ENCODE results near the gene HMGXB4. TPM values are rescaled to one million over a fixed set of nuclear protein-coding genes. Genes with fewer than 3 reads are reported as not detected.
"Not testable (repeated sequence)": the region's sequence is repeated elsewhere in the genome, so short reads cannot be mapped to it uniquely, and the experiment has no call there.

HMGXB4 gene
- total RNA-seq, 1 donor from 2014 or later, result 18.0 TPM

DNA sequence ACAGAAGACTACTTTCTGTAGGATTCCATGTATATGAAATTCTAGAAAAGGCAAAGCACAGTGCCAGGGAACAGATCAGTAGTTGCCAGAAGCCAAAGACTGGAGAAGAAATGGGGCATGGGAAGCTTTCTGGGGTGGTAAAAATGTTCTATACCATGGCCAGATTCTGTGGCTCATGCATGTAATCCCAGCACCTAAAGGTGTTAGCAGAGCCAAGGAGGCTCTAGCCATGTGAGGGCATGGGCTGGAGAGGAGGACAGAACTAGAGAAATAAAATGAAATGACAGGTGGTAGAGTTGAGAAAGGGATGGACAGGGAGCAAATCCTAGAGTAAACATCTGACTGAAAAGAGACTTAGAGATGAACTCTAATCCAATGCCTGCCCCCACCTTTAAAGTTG, 26.9 kb upstream of the HMGXB4 start:
- H3K27ac Mint-ChIP-seq (ENCODE audit: unreplicated experiment), result no peak overlapping the region
- H3K9me3 Mint-ChIP-seq (ENCODE audit: low read depth), result peaks cover 7% of the 10 kb centered on the region
- no peaks in the 10 kb centered on the region for H3K36me3 Mint-ChIP-seq (ENCODE audit: low read depth)
- TF ChIP-seq, protein P1, sequence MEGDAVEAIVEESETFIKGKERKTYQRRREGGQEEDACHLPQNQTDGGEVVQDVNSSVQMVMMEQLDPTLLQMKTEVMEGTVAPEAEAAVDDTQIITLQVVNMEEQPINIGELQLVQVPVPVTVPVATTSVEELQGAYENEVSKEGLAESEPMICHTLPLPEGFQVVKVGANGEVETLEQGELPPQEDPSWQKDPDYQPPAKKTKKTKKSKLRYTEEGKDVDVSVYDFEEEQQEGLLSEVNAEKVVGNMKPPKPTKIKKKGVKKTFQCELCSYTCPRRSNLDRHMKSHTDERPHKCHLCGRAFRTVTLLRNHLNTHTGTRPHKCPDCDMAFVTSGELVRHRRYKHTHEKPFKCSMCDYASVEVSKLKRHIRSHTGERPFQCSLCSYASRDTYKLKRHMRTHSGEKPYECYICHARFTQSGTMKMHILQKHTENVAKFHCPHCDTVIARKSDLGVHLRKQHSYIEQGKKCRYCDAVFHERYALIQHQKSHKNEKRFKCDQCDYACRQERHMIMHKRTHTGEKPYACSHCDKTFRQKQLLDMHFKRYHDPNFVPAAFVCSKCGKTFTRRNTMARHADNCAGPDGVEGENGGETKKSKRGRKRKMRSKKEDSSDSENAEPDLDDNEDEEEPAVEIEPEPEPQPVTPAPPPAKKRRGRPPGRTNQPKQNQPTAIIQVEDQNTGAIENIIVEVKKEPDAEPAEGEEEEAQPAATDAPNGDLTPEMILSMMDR (IDR thresholded peaks at IDR 0.05), result no peak
- H3K4me3 Mint-ChIP-seq (ENCODE audit: unreplicated experiment), result no peak overlapping the region
- H3K4me1 Mint-ChIP-seq (ENCODE audit: low read depth), result no peaks in the 10 kb centered on the region
- no peak for DNase-seq (ENCODE audit: low spot score)
- peaks cover 65% of the 10 kb centered on the region for H3K27me3 Mint-ChIP-seq (ENCODE audit: low read depth)

DNA sequence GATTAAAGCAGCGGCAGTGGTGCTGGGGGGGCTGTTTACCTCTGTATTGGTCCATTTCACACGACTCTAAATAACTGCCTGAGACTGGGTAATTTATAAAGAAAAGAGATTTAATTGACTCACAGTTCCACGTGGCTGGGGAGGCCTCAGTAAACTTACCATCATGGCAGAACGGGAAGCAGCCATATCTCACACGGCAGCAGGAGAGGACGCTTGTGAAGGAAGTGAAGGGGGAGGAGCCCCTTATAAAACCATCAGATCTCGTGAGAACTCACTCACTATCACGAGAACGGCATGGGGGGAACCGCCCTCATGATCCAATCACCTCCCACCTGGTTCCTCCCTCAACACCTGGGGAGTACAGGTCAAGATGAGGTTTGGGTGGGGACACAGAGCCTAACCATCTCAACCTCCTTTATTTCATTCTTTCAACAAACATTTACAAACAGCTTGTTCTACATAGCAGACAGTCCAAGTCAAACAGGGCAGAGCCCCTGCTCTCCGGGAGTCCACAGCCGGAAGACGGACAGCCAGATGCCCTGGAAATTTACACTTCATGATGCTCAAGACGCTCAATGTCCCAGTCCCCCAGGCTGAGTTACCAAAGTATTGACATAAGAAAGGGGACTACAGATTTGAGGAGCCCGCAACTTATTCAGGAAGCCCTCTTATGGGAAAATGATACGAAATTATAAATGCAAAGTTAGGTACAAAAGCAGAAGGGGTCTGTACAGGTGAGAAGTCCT, 26.3 kb upstream of the HMGXB4 start:
- H3K4me3 Mint-ChIP-seq (ENCODE audit: unreplicated experiment), result no peak overlapping the region
- DNase-seq (ENCODE audit: low spot score), result no peak
- TF ChIP-seq, protein P1 (IDR thresholded peaks at IDR 0.05), result peak; percentile 2
- peaks cover 12% of the 10 kb centered on the region for H3K9me3 Mint-ChIP-seq (ENCODE audit: low read depth)
- H3K27ac Mint-ChIP-seq (ENCODE audit: unreplicated experiment), result no peak overlapping the region
- H3K4me1 Mint-ChIP-seq (ENCODE audit: low read depth), result no peaks in the 10 kb centered on the region
- peaks cover 69% of the 10 kb centered on the region for H3K27me3 Mint-ChIP-seq (ENCODE audit: low read depth)
- H3K36me3 Mint-ChIP-seq (ENCODE audit: low read depth), result no peaks in the 10 kb centered on the region

- Mint-ChIP-seq H3K27ac (ENCODE audit: unreplicated experiment) (no peak overlapping the region), H3K27me3 (ENCODE audit: low read depth) (peaks cover 71% of the 10 kb centered on the region), H3K9me3 (ENCODE audit: low read depth) (peaks cover 16% of the 10 kb centered on the region), H3K4me3 (ENCODE audit: unreplicated experiment) (no peak overlapping the region), H3K4me1 (ENCODE audit: low read depth) (no peaks in the 10 kb centered on the region), H3K36me3 (ENCODE audit: low read depth) (no peaks in the 10 kb centered on the region)
- DNase-seq (ENCODE audit: low spot score), result no peak
- TF ChIP-seq, protein P1 (IDR thresholded peaks at IDR 0.05), result peak; percentile 93
These were observed 25.7 kb upstream of the HMGXB4 start for GRCh38 chr22:35231585-35232084.

DNA sequence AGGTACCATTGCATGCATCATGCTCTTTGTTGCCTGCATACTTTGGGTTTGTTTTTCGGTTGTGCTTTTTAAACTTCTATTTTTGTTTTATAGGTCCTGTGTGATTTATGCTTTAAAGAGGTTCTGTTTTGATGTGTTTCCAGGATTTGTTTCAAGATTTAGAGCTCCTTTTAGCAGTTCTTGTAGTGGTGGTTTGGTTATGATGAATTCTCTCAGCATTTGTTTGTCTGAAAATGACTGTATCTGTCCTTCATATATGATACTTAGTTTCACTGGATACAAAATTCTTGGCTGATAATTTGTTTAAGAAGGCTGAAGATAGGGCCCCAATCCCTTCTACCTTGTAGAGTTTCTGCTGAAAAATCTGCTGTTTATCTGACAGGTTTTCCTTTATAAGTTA, 18.5 kb upstream of the HMGXB4 start:
- not testable (repeated sequence) for H3K36me3 Mint-ChIP-seq (ENCODE audit: low read depth); H3K4me1 Mint-ChIP-seq (ENCODE audit: low read depth); H3K27ac Mint-ChIP-seq (ENCODE audit: unreplicated experiment); DNase-seq (ENCODE audit: low spot score); H3K4me3 Mint-ChIP-seq (ENCODE audit: unreplicated experiment)
- Mint-ChIP-seq H3K27me3 (ENCODE audit: low read depth) (peaks cover 62% of the 10 kb centered on the region), H3K9me3 (ENCODE audit: low read depth) (peaks cover 39% of the 10 kb centered on the region)

DNA sequence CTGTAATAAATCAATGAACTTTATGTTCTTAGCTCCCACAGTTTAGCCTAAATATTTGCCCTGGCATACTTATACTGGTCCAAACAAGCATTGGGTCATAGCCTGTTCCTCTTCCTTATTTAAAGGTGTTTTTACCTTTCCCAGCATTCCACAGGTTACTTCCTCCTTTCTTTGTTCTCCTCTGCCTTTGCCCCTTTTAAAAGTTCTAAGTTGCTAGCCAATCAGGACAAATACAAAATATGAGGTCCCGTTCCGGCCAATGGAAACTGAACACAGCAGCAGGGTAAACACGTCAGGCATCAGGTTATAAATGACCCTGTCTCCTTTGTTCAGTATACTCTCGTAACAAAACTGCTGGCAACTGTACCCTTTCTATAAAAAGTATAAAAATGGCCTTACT, 12.8 kb upstream of the HMGXB4 start:
- not testable (repeated sequence) for H3K27ac Mint-ChIP-seq (ENCODE audit: unreplicated experiment); H3K36me3 Mint-ChIP-seq (ENCODE audit: low read depth); H3K4me1 Mint-ChIP-seq (ENCODE audit: low read depth); H3K4me3 Mint-ChIP-seq (ENCODE audit: unreplicated experiment); DNase-seq (ENCODE audit: low spot score); H3K9me3 Mint-ChIP-seq (ENCODE audit: low read depth)
- peaks cover 17% of the 10 kb centered on the region for H3K27me3 Mint-ChIP-seq (ENCODE audit: low read depth)

GRCh38 chr22:35250156-35250555, 7.1 kb upstream of the HMGXB4 start:
- H3K27me3 Mint-ChIP-seq (ENCODE audit: low read depth), result peaks cover 3% of the 10 kb centered on the region

More at GRCh38 chr22:35250156-35250555, 7.1 kb upstream of the HMGXB4 start:
- no peaks in the 10 kb centered on the region for H3K9me3 Mint-ChIP-seq (ENCODE audit: low read depth)
- TF ChIP-seq, protein P1 (IDR thresholded peaks at IDR 0.05), result no peak
- H3K36me3 Mint-ChIP-seq (ENCODE audit: low read depth), result no peaks in the 10 kb centered on the region
- H3K4me1 Mint-ChIP-seq (ENCODE audit: low read depth), result no peaks in the 10 kb centered on the region
- no peak overlapping the region for H3K4me3 Mint-ChIP-seq (ENCODE audit: unreplicated experiment)
- no peak overlapping the region for H3K27ac Mint-ChIP-seq (ENCODE audit: unreplicated experiment)
- no peak for DNase-seq (ENCODE audit: low spot score)
